Cardiac fibroblast (primary cell): ENCODE data around the gene MNT.

Source experiments
- DNase-seq, 2 donors: peaks; one replicate each; pipeline versions ENCODE4 v3.0.0 to v3.0.0-alpha.2; 2010; ENCODE audit warnings: low read depth in 2 of 2
- H3K4me3 ChIP-seq, 2 donors: replicated peaks in 1 of 2; 1 replicate in 1 of 2; 2 replicates in 1 of 2; pipeline ENCODE4 v1.5.1; 2011; ENCODE audit warnings: low read depth in 2 of 2, low read length in 2 of 2, mild to moderate bottlenecking in 2 of 2, moderate library complexity in 1 of 2
- CTCF ChIP-seq: IDR thresholded peaks from one replicate; pipeline ENCODE4 v1.5.1; 2011; ENCODE audit warnings: low read depth, mild to moderate bottlenecking, low read length, inconsistent platforms

Gene MNT

GRCh38 chr17:2386400-2387085 lies 14.3 kb downstream of the MNT start:
- H3K4me3 ChIP-seq, result no peak overlapping the region
- TF ChIP-seq CTCF, result no peak
- DNase-seq, result no peak

GRCh38 chr17:2385240-2386210 lies 15.3 kb downstream of the MNT start:
- no peak overlapping the region for H3K4me3 ChIP-seq
- TF ChIP-seq CTCF, result no peak
- no peak for DNase-seq

GRCh38 chr17:2384439-2385127 lies 16.3 kb downstream of the MNT start:
- no peak for TF ChIP-seq CTCF
- H3K4me3 ChIP-seq, result no peak overlapping the region
- no peak for DNase-seq

GRCh38 chr17:2383628-2384167 lies 17.2 kb downstream of the MNT start:
- DNase-seq, result no peak
- TF ChIP-seq CTCF, result no peak
- H3K4me3 ChIP-seq, result no peak overlapping the region

- no peak overlapping the region for H3K4me3 ChIP-seq
- no peak for DNase-seq
- TF ChIP-seq CTCF, result no peak
Measured at GRCh38 chr17:2380950-2381649, 19.8 kb downstream of the MNT start.
